Midbrain (tissue), 1 donor: ENCODE results near the gene SCTR.

ENCODE experiments used
- DNase-seq: peaks from one replicate; lab custom pipeline; 2025; lab: John Stamatoyannopoulos, UW

The SCTR gene

GRCh38 chr2:119523383-119523951 lies 816 bp downstream of the SCTR start:
- no peak for DNase-seq

GRCh38 chr2:119522671-119523070 lies 1.6 kb downstream of the SCTR start:
- DNase-seq = no peak

- no peak for DNase-seq
Observed at GRCh38 chr2:119521433-119522050, 2.7 kb downstream of the SCTR start.

GRCh38 chr2:119520696-119521432 lies 3.4 kb downstream of the SCTR start:
- no peak for DNase-seq

- DNase-seq = no peak
Observed at GRCh38 chr2:119519057-119519408, 5.2 kb downstream of the SCTR start.

DNA sequence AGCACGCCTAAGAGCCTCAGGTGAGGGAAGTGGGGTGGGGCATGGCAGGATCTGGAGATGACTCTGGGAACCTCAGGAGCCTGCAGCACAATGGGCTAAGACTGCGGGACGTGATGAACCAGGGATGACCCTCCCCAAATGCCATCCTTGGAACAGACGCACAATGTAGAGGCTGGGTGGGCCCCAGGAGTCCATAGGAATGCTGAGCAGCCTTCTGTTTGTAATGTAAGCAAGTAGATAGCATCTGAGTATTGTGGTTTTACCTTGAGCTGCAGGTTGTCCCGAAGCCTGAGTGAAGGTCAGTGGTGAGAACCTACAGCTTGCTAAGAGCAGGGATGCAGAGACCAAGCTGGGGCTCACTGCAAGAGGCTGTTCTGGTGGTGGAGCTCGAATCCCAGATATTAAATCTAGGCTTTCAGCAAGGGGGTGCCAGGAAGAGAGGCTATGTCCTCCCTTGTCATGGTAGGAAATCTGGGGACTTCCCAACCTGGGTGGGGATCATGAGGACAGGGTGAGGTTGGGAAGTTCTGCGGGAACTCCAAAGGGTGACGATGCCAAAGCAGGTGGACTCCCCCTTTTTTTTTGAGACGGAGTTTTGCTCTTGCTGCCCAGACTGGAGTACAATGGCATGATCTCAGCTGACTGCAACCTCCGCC lies 5.8 kb downstream of the SCTR start:
- no peak for DNase-seq

- DNase-seq = no peak
Observed at GRCh38 chr2:119517433-119517832, 6.8 kb downstream of the SCTR start.

GRCh38 chr2:119516121-119516520 lies 8.2 kb downstream of the SCTR start:
- DNase-seq = no peak

GRCh38 chr2:119513832-119514231 lies 10.5 kb downstream of the SCTR start:
- no peak for DNase-seq

DNA sequence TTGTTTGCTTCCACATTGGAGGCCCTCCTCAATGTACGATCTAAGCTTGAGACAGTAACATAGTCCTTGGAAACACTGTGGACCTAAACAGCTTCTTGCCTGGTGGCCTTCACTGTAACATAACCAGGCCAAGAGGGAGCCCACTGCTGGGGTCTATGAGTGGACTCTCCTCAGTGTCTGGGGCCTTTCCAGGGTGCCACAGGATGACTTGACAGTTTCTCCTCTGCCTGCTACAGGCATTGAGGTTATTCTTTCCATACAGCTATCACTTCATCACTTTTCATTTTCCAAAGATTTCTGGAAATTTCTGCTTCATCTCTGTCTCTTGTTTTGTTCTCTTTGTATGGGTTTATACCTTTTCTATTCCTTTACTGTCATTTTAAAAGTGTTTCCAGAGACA lies 11.3 kb downstream of the SCTR start:
- no peak for DNase-seq

- no peak for DNase-seq
Observed at GRCh38 chr2:119511989-119512388, 12.3 kb downstream of the SCTR start.

- DNase-seq = no peak
Observed at GRCh38 chr2:119508756-119509155, 15.5 kb downstream of the SCTR start.

DNA sequence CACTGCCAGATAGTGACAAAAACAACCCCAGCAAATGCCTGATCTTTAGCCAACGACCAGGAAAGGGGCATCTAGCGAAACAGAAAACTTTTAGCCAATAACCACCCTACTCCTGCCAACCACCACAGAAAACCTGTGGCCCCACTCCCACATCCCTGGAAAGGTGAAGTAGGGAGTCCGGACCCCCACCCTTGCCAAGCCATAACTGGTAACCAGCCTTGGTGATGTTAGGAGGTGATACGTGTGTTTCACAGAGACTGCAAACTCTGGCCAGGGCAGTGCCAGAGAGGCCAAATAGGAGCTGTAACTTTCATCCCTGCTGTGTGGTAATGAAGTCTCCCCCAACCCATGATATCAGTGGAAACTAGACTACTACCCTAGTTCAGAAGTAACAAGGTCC lies 27.6 kb downstream of the SCTR start:
- DNase-seq = no peak

DNA sequence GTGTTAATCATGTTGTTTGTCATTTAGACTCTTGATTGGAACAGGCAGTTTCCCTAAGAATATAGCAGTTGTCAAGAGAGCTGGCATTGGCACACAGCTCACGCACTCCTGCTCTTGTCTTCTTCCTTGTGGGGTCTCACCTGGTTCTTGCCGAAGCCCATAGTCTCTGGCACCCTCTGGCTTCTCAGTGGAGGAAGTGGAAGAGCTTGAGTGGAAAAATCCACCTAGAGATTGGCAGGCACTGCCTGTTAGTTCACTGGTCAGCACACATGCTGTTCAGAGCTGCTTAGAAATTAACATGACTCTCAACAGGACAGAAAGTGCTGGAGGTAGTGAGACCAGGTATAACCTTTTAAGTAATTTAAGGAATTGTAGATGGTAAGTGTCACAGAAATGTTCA lies 28.3 kb downstream of the SCTR start:
- no peak for DNase-seq

- DNase-seq = no peak
Observed at GRCh38 chr2:119494163-119494790, 30.0 kb downstream of the SCTR start.

GRCh38 chr2:119491776-119492525 lies 32.3 kb downstream of the SCTR start:
- no peak for DNase-seq

- no peak for DNase-seq
Observed at GRCh38 chr2:119490653-119491195, 33.6 kb downstream of the SCTR start.

DNA sequence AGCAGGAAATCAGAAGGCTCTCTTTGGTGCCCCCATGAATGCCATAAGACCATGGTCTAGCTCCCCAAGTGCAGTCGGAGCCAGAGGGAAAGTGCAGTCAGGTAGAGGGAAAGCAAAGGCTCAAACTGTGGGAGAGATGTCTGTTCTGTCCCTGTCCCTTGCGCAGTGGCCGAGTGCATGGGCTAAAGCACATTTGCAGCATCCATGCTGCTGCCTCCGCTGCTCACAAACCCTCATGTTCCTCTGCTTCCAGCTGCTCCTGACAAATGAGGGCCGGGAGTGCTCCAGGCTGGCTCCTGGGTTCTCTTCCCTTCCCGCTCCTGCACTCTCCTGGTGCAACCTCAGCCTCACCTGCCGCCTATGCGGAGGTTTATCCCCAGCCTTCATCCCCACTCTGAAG lies 34.2 kb downstream of the SCTR start:
- no peak for DNase-seq

DNA sequence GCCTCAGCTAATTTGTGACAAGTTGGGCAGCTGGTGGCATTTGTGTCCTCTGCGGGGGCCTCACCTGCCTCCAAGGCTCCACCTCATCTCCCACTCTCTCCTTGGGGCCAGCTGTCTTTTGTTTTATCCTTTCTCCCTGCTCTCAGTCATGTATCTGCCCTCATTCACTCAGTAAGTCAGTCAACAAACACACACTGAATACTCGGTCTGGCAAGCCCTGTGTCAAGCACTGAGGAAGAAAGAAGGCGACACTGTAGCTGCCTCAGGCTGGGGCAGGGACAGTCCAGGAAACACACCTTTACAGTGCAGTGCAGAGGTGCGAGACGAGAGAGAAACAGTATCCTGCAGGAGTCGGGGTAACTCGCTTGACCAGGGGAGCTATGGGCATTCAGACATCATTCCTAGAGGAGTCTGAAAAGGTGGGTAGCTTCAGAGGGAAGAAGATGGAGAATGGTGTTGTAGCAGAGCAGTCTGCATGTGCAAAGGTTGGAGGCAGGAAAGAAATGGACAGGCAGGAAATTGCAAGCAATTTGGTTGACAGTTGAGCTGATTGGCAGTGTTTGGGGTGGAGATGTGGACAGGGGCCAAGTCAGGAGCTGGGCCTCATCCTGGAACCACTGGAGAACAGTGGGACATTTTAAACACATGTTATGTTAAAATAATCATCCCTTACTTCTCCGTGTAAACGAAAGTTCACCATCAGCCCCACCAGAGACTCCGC lies 34.9 kb downstream of the SCTR start:
- no peak for DNase-seq

DNA sequence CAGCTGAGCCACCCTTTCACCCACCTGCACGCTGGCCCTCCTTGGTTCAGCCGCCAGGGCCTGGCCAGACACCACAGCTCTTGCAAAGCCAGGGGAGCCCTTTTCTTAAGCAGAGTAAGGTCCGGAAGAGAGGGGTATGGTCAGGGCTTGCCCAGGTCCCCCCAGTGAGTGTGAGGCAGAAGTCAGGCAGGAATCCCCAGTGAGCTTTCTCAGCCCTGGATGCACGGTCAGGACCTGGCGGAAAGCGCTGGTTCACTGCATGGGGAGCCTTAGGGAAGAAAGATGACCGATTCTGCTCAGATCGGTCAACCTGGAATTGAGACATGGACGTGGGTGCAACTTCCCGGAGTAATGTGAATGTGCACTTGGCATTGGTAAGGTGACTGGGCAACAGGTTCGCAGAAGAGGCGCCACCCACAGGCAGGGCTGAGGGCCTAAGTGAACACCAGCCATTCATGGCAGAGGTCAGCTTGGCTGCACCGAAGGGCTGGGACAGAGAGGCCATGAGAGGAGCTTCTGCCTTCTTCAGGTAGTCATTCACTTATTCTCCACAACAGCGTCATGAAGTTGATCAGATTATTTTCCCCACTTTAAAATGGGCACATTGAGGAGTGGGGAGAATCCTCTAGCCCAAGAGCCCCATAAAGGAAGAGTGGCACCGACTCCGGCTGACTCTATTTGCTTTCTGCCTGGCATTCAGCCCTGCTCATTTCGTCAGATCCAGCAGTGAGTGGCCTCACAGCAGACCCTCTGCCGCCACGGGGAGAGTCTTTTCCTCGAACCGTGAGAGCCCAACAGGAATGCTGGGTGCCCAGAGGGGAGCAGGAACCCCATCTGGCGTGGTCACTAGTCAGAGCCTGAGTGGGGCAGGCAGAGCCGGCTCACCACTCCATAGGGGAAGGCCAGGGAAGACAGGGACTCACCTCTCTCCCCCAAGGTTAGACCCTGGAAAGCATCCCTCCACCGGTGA lies 35.8 kb downstream of the SCTR start:
- DNase-seq = no peak
